ENCODE results near the gene TMEM45B.
"Not testable (repeated sequence)": the region's sequence is repeated elsewhere in the genome, so short reads cannot be mapped to it uniquely, and the experiment has no call there.

Gene TMEM45B

DNA sequence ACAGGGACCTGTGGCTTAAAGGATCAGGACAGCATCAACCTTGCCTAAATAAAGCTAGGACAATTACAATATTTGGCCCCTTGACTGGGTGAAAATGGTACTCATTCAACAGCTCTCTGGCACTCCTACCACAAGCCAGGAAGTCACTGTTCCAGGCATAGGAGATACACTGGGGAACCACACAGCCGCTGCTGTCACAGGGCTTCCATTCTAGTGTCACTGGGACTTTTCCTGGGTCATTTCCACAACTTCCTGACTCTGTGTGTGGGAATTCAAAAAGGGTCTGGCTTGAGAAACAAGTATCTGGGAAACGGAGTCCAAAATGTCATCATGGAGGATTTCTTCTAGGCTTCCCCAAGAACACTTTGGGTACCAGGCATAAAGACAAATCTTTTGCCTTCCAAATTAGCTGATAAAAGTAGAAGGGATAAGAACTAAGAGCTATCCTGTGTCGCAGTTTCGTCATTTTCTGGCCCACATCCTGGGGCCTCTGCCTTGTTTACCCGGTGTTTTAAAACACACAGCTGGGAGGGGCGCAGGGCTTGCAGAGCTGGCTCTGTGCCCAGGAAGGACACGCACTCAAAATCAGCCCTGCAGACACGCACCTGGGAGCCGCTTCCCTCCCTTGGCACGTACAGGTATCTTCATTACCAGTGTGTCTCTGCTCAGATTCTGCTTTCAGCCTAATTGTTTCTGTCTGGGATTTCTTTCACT, 38.0 kb downstream of the TMEM45B start:
- peak; percentile 14 for DNase-seq (ENCODE audit: low spot score)

DNA sequence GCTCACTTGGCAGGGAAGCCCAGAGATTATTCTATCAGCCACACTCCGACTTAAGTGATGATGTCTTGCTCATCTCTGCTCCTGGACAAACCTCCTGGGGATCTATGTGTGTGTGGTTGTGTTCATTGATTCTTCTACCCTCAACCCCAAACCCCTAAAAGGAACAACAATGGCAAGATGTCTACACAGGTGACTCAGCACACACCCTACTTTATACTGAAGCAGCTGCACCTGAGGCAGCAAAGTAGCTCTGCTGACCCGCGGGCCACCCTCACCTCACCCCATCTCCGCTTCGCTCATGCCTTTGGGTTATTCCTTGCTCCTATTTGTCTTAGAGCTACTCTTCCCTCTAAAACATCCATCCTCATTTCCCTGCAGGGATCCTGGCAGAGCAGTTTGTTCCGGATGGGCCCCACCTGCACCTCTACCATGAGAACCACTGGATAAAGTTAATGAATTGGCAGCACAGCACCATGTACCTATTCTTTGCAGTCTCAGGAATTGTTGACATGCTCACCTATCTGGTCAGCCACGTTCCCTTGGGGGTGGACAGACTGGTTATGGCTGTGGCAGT, 38.7 kb downstream of the TMEM45B start:
- DNase-seq (ENCODE audit: low spot score) = no peak

DNA sequence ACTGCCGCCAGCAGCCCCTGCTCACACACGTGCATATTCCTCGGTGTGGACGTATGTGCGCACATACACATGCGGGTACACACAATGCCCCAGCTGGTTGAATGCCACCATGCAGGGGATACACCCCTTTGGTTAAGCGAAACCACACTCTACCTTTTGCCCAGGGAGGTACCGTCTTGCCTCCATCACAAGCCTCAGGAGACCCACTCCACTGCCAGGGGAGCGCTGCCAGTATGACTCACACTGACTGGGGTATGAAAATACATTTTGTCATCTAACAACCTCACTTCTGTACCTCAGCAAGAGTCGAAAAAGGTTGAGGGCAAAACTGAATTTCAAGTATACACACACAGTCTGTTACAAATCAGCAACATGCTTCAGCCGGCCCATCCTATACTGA, 39.4 kb downstream of the TMEM45B start:
- no peak for DNase-seq (ENCODE audit: low spot score)

DNA sequence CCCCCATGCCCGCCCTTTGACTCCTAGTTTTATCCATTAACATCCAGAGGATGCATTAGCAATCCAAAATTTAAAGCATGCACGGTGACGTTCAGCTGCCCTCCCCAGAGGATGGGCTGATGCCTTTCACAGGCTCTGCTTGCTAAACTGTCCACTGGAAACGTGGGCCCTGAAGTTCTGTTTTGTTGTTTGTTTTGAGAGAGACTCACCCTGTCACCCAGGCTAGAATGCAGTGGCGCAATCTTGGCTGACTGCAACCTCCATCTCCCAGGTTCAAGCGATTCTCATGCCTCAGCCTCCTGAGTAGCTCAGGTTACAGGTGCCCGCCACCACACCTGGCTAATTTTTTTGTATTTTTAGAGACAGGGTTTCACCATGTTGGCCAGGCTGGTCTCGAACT, 40.4 kb downstream of the TMEM45B start:
- no peak for DNase-seq (ENCODE audit: low spot score)

DNA sequence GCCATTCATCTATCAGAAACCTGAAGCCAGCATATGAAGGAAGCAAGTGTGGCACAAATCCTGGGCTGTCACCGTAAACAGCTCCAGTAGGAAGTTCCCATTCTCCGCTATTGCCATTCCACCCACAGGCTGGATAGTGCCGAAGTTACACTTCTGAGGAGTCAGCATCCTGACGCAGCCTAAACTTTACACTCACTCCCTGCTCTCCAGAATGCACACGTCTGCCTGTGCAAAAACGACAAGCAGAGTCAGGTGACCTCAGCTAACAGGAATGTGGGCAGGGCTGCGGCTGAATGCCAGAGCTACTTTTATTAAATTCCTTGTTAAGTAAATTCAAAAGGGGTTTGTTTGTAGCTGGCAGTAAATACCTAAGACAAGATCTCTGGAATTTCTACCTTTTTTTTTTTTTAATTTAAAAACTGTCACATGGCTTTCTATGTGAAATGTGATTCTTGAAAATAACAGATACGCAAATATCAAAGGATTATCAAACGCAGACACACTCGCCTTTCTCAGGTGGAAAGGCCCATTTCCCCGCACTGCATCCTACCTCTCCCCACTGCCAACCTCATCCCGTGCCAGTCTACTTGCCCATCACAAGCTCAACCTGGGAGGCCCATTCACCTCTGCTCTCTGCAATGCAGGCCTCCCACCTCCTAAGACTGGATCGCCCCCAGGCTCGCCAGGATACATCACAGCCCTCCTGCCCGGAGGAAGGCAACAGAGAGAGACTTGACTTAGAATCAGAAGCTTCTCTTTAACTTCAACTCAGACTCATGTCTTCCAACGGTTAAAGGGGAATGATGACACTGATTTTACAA, 46.3 kb downstream of the TMEM45B start:
- peak; percentile 67 for DNase-seq (ENCODE audit: low spot score)

DNA sequence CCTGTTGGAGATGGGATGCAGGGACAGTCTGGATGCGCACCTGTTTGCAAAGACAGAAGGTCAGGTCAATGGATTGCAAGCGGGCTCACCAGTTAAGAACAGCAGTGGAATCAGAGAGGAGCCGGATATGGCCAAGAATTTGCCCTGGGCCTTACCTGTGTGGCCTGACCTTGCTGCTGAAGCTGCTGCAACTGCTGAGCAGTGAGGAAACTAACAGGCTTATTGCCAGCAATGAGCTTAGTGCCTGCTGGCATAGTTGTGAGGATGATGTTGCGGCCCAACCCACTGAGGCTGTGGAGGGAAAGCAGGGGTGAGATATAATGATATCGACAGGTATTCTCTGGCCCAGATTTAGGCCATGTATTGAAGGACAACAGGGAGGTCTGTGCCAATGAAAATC, 49.2 kb downstream of the TMEM45B start:
- DNase-seq (ENCODE audit: low spot score) = no peak

DNA sequence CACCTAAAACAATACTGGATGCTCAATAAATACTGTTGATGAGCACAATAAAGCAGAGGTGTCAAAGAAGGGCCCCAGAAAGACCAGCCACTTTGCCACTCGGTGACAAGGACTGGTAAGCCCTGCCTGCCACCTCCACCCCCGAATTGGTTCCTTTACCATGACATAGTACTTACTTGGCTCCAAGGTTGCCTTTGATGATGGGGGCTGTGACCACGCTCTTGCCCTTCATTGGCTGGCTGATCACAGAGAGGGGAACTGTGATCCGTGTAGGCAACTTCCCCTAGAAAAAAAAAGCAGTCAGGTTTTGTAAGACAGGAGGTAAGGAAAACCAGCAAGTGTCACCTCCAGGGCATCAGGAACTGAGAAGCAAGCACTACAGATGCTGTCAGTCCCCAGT, 50.1 kb downstream of the TMEM45B start:
- no peak for DNase-seq (ENCODE audit: low spot score)

DNA sequence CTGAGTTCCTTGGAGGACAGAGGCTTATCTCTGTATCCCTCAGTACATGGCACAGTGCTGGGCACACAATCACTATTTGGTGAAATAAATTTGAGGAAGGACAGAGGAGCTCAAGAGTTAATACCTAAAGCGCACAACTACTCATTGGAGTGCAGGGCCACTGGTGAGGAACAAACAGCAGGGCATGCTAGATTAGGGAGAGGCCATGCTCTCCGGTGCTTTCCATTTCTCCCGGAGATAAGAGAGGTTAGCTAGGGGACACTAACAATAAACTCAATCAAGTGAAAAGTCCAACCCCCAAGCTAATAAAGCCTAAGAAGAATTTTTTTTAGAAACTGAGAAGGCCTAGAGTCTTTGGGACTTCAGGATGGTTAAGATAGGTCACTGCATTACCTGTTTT, 50.7 kb downstream of the TMEM45B start:
- no peak for DNase-seq (ENCODE audit: low spot score)

DNA sequence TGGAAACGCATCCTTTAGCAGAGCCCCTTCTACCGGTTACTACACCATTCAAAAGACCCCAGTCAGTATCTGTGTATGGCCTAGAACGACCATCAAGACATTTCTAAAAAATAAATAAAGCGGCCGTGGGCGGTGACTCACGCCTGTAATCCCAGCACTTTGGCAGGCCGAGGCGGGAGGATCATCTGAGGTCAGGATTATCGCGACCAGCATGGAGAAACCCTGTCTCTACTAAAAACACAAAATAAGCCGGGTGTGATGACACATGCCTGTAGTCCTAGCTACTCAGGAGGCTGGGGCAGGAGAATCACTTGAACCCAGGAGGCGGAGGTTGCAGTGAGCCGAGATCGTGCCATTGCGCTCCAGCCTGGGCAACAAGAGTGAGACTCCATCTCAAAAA, 53.0 kb downstream of the TMEM45B start:
- not testable (repeated sequence) for DNase-seq (ENCODE audit: low spot score)

DNA sequence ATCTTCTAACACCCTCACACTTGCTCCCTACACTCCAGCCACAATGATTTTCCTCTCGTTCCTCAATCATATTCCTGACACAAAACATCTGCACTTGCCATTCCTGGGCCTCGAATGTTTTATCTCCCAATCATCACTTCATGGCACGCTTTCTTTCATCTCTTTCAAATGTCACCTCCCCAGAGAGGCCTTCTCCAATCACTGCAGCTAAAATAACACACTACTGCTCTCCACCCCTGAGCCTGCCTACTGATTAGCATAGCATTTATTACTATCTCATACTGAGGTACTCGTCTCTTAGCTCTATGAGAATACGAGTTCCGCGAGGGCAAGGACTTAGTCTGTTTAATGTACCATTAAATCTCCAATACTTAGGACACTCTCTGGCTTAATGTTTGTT, 56.3 kb downstream of the TMEM45B start:
- DNase-seq (ENCODE audit: low spot score) = no peak

DNA sequence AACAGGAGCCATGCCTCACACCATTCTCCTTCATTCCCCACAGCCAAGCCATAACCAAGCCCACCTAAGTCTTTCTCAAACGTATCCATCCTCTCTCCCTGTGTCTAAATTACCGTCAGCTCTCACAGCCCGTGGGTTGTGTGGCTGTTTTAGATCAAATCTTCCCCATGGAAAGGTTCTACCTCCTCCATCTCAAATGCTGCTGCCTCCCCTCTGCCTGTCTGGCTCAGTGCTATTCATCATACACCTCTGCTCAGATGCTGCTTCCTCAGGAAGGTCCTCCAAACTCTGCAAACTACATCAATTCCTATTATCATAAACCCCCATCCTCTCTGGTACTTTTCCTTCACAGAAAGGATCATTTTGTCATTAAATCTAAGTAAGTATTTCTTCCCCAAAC, 64.7 kb downstream of the TMEM45B start:
- no peak for DNase-seq (ENCODE audit: low spot score)

DNA sequence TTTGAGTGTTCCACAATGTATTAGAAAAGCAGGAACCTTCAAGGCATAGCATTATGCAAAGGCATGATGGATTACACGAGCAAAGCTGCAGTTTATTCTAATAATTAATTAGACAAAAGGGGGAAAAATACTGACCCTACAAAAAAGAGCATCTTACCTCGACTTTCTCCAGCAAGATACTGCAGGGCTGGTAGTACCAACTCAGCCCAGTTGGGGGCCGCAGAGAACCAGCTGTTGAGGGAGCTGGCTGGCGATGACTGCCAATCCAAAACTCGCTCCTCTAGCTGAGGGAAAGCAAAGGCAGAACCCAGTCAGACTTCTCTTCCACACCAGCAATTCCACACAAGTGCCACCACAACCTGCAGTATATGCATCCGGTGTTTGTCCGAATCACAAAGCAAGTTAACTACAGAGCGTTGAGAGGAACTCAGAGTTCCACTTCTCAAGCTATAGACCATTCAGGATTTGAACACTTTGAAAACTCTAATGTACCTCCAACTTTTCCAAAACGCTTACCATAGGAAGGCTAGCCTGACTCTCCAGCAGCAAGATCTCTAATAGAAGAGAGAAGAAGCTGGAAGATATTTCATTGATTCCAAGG, 66.0 kb downstream of the TMEM45B start:
- DNase-seq (ENCODE audit: low spot score) = peak; percentile 20

DNA sequence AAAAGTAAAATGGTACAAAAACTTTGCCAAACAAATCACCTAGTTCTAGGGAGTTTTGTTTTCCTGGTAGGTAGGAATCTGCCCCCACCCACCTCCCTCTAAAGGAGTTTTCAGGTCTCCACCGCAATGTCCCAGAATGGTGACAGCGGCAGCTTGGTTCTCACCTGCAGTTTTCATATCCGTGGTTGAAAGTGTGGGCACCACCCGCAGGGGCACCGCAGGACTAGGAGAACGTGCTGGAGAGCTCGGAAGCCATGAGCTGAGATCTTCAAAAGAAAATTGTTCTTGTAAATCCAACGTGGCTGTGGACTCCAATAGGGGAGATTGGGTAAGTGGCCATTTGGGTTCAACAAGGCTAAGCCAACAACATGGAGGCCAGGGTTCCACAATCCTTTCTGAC, 68.9 kb downstream of the TMEM45B start:
- no peak for DNase-seq (ENCODE audit: low spot score)

DNA sequence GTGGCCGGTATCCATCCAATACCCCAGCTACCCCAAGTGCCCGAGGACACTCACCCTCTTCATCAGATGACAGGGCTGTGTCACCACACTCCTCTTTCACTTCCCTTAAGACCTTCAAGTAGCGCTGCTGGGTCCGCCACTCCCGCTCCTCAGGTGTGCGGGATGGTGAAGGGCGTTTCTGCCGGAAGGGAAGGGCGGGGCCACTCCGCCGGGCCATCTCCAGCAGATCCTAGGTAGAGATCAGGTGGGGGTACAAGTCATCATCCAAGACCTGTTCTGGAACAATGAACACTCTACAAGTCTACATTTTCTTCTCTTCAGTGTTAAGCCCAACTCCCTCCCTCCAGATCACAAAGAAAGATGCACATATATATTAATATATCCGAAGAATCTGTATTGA, 69.7 kb downstream of the TMEM45B start:
- no peak for DNase-seq (ENCODE audit: low spot score)

DNA sequence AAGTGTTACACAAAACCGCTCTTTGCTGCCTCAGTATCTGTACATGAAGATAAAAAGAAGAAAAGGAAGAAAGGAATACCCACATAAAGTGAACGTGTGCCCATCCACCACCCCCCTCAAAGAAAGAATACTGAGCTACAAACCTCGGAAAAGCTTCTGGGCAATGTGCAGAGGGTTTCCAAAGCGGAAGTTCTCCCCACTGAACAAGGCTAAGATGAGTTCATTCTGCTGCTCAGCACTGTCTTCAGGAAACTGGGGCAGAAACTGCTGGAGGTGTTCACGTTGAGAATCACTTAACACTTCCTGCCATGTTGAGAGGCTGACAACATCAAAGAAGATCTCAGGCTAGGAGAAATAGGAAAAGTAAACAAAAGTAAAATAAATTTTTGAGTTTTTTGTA, 72.8 kb downstream of the TMEM45B start:
- no peak for DNase-seq (ENCODE audit: low spot score)

DNA sequence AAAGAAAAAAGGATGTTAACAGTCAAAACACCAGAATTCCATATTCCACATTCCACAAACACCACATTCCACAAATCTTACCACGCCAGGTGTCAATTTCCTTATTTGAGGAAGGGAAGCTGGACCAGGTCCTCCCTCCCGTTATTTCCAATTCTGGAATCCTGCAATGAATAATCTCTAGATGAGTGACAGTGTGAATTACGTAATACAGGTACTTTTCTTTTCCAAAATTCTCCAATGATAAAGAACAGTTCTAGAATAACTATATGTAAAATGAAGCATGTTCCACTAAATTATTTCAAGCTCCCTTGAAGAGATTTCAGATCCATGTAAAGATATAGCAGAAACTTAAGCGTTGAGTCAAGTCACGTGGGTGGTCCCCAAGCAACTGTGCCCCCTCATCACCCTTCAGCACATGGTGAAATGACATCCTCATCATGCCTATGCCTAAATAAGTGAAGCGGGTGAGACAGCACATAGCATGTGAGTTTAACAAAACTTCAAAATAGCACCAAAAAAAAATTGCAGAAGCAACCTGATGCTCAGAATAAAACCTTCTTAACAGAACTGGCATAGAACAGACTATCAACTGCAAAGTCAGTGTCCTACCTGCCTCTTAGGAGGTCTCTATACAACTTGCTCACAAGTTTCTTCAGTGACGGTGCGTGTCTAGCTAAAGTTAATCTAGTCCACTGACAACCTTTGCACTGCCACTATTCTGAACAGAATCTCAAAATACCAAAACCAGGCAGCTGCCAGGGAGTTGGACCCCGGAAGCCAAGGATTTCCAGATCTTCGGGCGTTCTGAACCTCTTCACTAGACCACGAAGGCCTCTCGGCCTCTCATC, 78.9 kb downstream of the TMEM45B start:
- DNase-seq (ENCODE audit: low spot score) = no peak

DNA sequence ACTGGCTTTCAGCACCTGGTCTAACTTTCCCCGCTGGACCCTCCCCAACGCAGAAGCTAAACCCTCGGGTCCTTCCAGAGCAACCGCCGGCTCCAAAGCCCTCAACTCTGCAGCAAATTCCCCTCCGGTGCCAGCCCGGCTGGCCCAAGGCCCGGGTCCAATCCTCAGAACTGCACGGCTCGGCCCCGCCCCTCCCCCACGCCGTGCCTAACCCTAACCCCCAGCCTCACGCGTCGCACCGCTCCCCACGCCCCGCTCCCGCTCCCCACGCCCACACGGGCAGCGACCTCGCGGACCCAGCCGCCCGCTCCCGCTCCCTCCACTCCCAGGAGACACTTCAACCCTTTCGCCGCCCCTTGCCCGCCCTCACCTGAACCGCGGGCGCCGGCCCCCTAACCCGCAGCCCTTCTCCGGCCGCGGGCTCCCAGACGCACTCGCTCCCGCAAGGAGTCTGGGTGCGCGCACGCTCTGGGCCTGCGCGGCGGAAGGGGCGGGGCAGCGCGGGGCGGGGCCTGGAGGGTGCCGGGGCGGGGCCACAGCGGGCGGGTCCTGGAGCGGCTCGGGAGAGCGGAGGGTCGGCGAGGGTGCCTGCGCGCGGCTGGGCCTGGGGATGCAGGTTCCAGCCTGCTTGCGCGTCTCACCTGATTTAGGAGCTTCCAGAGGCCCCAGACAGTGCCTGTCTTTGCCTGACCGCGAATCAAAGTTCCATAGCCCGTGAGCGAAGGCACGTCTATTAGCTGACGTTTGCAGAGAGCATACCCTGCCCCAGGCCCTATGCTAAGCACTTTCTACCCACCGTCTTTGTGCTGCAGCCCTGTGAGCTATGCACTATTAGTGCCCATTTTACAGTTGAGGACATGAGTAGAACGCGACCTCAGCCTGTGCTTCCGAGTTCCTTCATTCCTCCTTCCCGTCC, 79.7 kb downstream of the TMEM45B start, which contains the start of gene NFRKB:
TSS of gene NFRKB (minus strand) at position 453 of the 916 bp plus-strand sequence. CDS start 2,729 bp downstream, outside the sequence.
- DNase-seq (ENCODE audit: low spot score) = peak; percentile 62

DNA sequence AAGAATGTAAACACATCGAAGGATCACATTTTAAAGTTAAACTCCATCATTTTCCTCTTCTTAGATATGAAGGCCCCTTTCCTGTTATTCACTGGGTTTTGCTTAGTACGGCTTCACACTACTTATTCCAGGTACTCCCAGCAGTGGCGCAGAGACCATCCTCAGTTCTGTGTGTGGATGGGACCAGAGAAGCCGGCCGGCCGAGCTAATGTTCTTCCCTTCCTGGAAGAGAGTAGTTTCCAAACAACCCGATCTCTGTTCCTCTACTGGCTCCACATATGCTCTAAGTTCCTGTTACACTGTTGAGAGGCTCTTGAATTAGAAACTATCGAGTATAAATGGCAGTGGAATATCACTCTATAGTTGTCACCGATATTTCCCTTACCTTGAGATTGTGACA, 80.4 kb downstream of the TMEM45B start:
- no peak for DNase-seq (ENCODE audit: low spot score)

DNA sequence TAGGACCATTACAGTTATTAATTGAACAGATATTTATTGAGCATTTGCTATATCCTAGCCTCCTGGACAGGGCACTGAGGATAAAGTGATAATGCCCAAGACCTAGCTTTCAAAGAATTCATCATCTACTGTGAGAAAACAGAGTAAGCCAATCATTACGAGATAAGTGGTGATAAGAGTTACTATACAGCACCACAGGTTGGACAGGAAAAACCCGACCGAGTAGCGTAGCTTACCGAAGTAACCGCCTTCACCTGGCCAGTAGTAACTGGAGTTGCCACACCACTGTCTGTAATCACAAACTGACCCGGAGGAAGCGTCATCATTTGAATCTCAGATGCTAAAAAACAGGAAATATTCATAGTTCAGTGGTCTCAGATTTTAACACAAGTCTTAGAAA, 89.8 kb downstream of the TMEM45B start:
- DNase-seq (ENCODE audit: low spot score) = no peak
